ENCODE data around the gene FNBP1. TPM values are rescaled to one million over a fixed set of nuclear protein-coding genes. Genes with fewer than 3 reads are reported as not detected.
A peak's percentile ranks its signal among the peaks of the same experiment; 100 is the strongest.

The FNBP1 gene
- polyA plus RNA-seq, 3 donors: 37.6 to 60.7 (median 51.4) TPM

DNA sequence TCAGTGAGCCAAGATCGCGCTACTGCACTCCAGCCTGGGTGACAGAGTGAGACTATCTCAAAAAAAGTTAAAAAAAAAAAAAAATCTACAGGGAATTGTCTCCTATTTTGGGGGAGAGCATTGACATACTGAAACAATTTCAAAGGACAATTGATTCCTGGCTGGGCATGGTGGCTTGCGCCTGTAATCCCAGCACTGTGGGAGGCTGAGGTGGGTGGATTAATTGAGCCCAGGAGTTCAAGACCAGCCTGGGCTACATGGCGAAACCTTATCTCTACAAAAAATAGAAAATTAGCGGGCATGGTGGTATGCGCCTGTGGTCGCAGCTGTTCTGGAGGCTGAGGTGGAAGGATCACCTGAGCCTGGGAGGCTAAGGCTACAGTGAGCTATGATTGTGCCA is 41.3 kb upstream of the FNBP1 start:
- Mint-ChIP-seq H3K4me1 (no peaks in the 10 kb centered on the region), H3K36me3 (peaks cover 76 to 89% of the 10 kb centered on the region in 2 donors), H3K9me3 (peaks cover 0 to 2% (median 0%) of the 10 kb centered on the region in 7 donors), H3K27ac (peak overlapping the region in 1 of 7 donors; percentile 35), H3K27me3 (ENCODE audit: low read depth in 3 of 3) (no peaks in the 10 kb centered on the region), H3K4me3 (no peak overlapping the region)
- H2AFZ ChIP-seq (ENCODE audit: insufficient read depth, low read depth, low read length, poor library complexity, severe bottlenecking): no peak overlapping the region
- DNase-seq: no peak
- H3K79me2 ChIP-seq (ENCODE audit: insufficient read depth, low read length): no peaks in the 10 kb centered on the region
- H3K9me3 ChIP-seq (replicated peaks in 1 of 2; ENCODE audit: control insufficient read depth in 1 of 2, insufficient read depth in 1 of 2, low read length in 2 of 2): no peaks in the 10 kb centered on the region
- intact Hi-C loops (cut with micrococcal nuclease): no loop called here
- TF ChIP-seq CTCF (IDR thresholded peaks at IDR 0.05): no peak
- H3K4me3 ChIP-seq (replicated peaks in 1 of 3; ENCODE audit: low read depth in 2 of 3, low read length in 3 of 3): no peak overlapping the region
- no peaks in the 10 kb centered on the region for H4K20me1 ChIP-seq (ENCODE audit: insufficient read depth, low read length)
- no peaks in the 10 kb centered on the region for H3K4me1 ChIP-seq (ENCODE audit: control insufficient read depth in 1 of 2, insufficient read depth in 2 of 2, low read length in 2 of 2)
- H3K4me2 ChIP-seq (replicated peaks; ENCODE audit: extremely low read depth, low read length, poor library complexity, severe bottlenecking): no peak overlapping the region
- peaks cover 66 to 95% of the 10 kb centered on the region in 2 donors for H3K36me3 ChIP-seq (replicated peaks in 1 of 2; ENCODE audit: control insufficient read depth in 1 of 2, insufficient read depth in 2 of 2, low read length in 2 of 2)
- 100% methylated on average over 2 of the region's 7 CpGs for WGBS (ENCODE audit: insufficient coverage)
- H3K9ac ChIP-seq (ENCODE audit: insufficient read depth, low read length, poor library complexity, severe bottlenecking): no peak overlapping the region
- no peaks in the 10 kb centered on the region for H3K27me3 ChIP-seq (ENCODE audit: control insufficient read depth in 2 of 2, insufficient read depth in 2 of 2, low read length in 2 of 2)
- H3K27ac ChIP-seq (ENCODE audit: low read depth in 1 of 2, low read length in 2 of 2): no peak overlapping the region

DNA sequence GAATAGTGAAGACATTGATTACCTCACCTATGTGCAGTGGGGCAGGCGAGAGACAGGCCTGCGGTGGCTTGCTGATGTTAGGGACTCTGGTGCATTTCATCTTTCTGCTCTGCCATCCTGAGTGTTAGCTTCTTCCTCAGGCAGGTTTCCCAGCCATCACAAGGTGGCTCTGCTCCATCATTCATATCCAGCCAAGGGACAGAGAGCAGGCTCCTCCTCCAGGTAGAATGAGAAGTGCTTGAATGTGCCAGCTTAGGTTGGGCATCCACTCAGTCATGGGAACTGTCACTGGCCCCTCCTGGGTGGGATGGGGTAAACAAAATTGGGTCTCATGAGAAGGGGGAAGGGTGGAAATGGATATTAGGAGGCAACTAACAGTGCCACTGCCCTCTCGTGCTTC is 35.6 kb upstream of the FNBP1 start:
- peaks cover 15 to 23% of the 10 kb centered on the region in 2 donors for H3K4me1 ChIP-seq (ENCODE audit: control insufficient read depth in 1 of 2, insufficient read depth in 2 of 2, low read length in 2 of 2)
- Mint-ChIP-seq H3K27ac (peak overlapping the region in 1 of 7 donors; percentile 65), H3K9me3 (no peaks in the 10 kb centered on the region), H3K36me3 (peaks cover 63 to 70% of the 10 kb centered on the region in 2 donors), H3K4me3 (no peak overlapping the region), H3K27me3 (ENCODE audit: low read depth in 3 of 3) (no peaks in the 10 kb centered on the region), H3K4me1 (peaks cover 20% of the 10 kb centered on the region)
- H3K79me2 ChIP-seq (ENCODE audit: insufficient read depth, low read length): peaks cover 25% of the 10 kb centered on the region
- H3K27ac ChIP-seq (ENCODE audit: low read depth in 1 of 2, low read length in 2 of 2): no peak overlapping the region
- H3K9me3 ChIP-seq (replicated peaks in 1 of 2; ENCODE audit: control insufficient read depth in 1 of 2, insufficient read depth in 1 of 2, low read length in 2 of 2): no peaks in the 10 kb centered on the region
- 100% methylated on average over 3 of the region's 3 CpGs for WGBS (ENCODE audit: insufficient coverage)
- H3K27me3 ChIP-seq (ENCODE audit: control insufficient read depth in 2 of 2, insufficient read depth in 2 of 2, low read length in 2 of 2): no peaks in the 10 kb centered on the region
- no peak overlapping the region for H3K4me2 ChIP-seq (replicated peaks; ENCODE audit: extremely low read depth, low read length, poor library complexity, severe bottlenecking)
- intact Hi-C loops (cut with micrococcal nuclease): no loop called here
- peaks cover 57 to 77% of the 10 kb centered on the region in 2 donors for H3K36me3 ChIP-seq (replicated peaks in 1 of 2; ENCODE audit: control insufficient read depth in 1 of 2, insufficient read depth in 2 of 2, low read length in 2 of 2)
- H3K9ac ChIP-seq (ENCODE audit: insufficient read depth, low read length, poor library complexity, severe bottlenecking): no peak overlapping the region
- no peak for DNase-seq
- H4K20me1 ChIP-seq (ENCODE audit: insufficient read depth, low read length): peaks cover 5% of the 10 kb centered on the region
- H2AFZ ChIP-seq (ENCODE audit: insufficient read depth, low read depth, low read length, poor library complexity, severe bottlenecking): no peak overlapping the region
- H3K4me3 ChIP-seq (replicated peaks in 1 of 3; ENCODE audit: low read depth in 2 of 3, low read length in 3 of 3): no peak overlapping the region
- no peak for TF ChIP-seq CTCF (IDR thresholded peaks at IDR 0.05)
